HUDEP-2 (cell line): Measurements from ENCODE around the gene GABRD.
"Not testable (repeated sequence)": the region's sequence is repeated elsewhere in the genome, so short reads cannot be mapped to it uniquely, and the experiment has no call there.

Experiments used
- DNase-seq, 76 experiments: peaks; one replicate each; lab custom pipeline; 2025; ENCODE audit not compliant: unreplicated experiment in 76 of 76; lab: John Stamatoyannopoulos, UW

The GABRD gene

GRCh38 chr1:2019172-2019543 is at the start of gene GABRD:
Gene GABRD, plus strand, starts transcription at chr1:2019345. Its CDS starts 79 bp downstream, at chr1:2019424.
- DNase-seq, result peak in 2 of 76 experiments; percentile 5 to 11

- no peak for DNase-seq
These were observed 49.6 kb upstream of the GABRD start for GRCh38 chr1:1969505-1969900.

GRCh38 chr1:1969953-1970716 is 49.0 kb upstream of the GABRD start:
- no peak for DNase-seq

- DNase-seq, result no peak
These were observed 48.1 kb upstream of the GABRD start for GRCh38 chr1:1971017-1971416.

GRCh38 chr1:1971688-1972087 is 47.5 kb upstream of the GABRD start:
- DNase-seq, result no peak

- no peak for DNase-seq
These were observed 46.0 kb upstream of the GABRD start for GRCh38 chr1:1972976-1973715.

- no peak for DNase-seq
These were observed 45.2 kb upstream of the GABRD start for GRCh38 chr1:1973716-1974642.

GRCh38 chr1:1974834-1975233 is 44.3 kb upstream of the GABRD start:
- DNase-seq, result no peak

GRCh38 chr1:1975535-1975934 is 43.6 kb upstream of the GABRD start:
- DNase-seq, result no peak

GRCh38 chr1:1976031-1976430 is 43.1 kb upstream of the GABRD start:
- no peak for DNase-seq

- DNase-seq, result no peak
These were observed 41.0 kb upstream of the GABRD start for GRCh38 chr1:1978108-1978507.

GRCh38 chr1:1978690-1979481 is 40.3 kb upstream of the GABRD start:
- DNase-seq, result not testable (repeated sequence)

GRCh38 chr1:1979482-1980165 is 39.5 kb upstream of the GABRD start:
- no peak for DNase-seq

GRCh38 chr1:1980467-1981141 is 38.5 kb upstream of the GABRD start:
- DNase-seq, result no peak

GRCh38 chr1:1981142-1981500 is 38.0 kb upstream of the GABRD start:
- no peak for DNase-seq

- DNase-seq, result not testable (repeated sequence)
These were observed 37.4 kb upstream of the GABRD start for GRCh38 chr1:1981631-1982327.

GRCh38 chr1:1982379-1983232 is 36.5 kb upstream of the GABRD start:
- no peak for DNase-seq

- DNase-seq, result no peak
These were observed 34.5 kb upstream of the GABRD start for GRCh38 chr1:1984560-1985070.
